Gastroesophageal sphincter (tissue), 4 donors: Measurements from ENCODE around the gene PYGM. TPM values are rescaled to one million over a fixed set of nuclear protein-coding genes. Genes with fewer than 3 reads are reported as not detected.

ENCODE experiments used
- ATAC-seq: fragments of 150-250 bp; one replicate; pipeline ENCODE4 v1.9.1; 2016; ENCODE audit warnings: mild to moderate bottlenecking, moderate library complexity
- H3K27ac ChIP-seq, 4 donors: fragments of 200-600 bp; sonication (generic) in 3 of 4; 1 replicate in 3 of 4; 2 replicates in 1 of 4; pipeline ENCODE4 v1.5.1; 2016 to 2019
- H3K27me3 ChIP-seq: fragments of 200-600 bp; sonication (generic); one replicate; pipeline ENCODE4 v1.5.1; 2019
- H3K36me3 ChIP-seq, 2 donors: fragments of 200-600 bp; sonication (generic); one replicate each; pipeline ENCODE4 v1.5.1; 2019; ENCODE audit warnings: control low read depth in 1 of 2
- H3K4me1 ChIP-seq, 3 donors: fragments of 200-600 bp; sonication (generic); 1 replicate in 2 of 3; 2 replicates in 1 of 3; pipeline ENCODE4 v1.5.1; 2016 to 2019; ENCODE audit warnings: control low read depth in 2 of 3
- H3K4me3 ChIP-seq, 2 donors: fragments of 200-600 bp; sonication (generic); one replicate each; pipeline ENCODE4 v1.5.1; 2019; ENCODE audit warnings: mild to moderate bottlenecking in 1 of 2, moderate library complexity in 1 of 2
- H3K9me3 ChIP-seq, 3 donors: fragments of 200-600 bp; sonication (generic); one replicate each; pipeline ENCODE4 v1.5.1; 2017 to 2019; ENCODE audit warnings: control low read depth in 2 of 3
- EP300 ChIP-seq: sonication (generic); formaldehyde crosslinking; IDR thresholded peaks from one replicate; pipeline ENCODE4 v1.6.1; 2017; ENCODE audit warnings: antibody characterized with exemption, mild to moderate bottlenecking
- POLR2A ChIP-seq, 2 donors: fragments of 450-650 bp; IDR thresholded peaks; one replicate each; pipeline ENCODE4 v1.6.1; 2017; ENCODE audit warnings: antibody characterized with exemption in 2 of 2, mild to moderate bottlenecking in 2 of 2, moderate library complexity in 1 of 2
- POLR2AphosphoS5 ChIP-seq: sonication (generic); formaldehyde crosslinking; IDR thresholded peaks from one replicate; pipeline ENCODE4 v1.6.1; 2017; ENCODE audit warnings: antibody characterized with exemption
- WGBS, 2 donors: methylation state at CpG; one replicate each; pipeline ENCODE4 v1.1.5; 2018; ENCODE audit warnings: low coverage in 1 of 2; 5-methylcytosine and 5-hydroxymethylcytosine counted together
- total RNA-seq, 4 donors: library from RNA; depleted of rRNA; stranded (reverse); fragments of >200 nt; gene quantifications; one replicate each; pipeline ENCODE4 v1.1.0, GENCODE V29; 2016
- TF ChIP-seq, protein P1 (sequence below), 4 experiments: fragments of 200-600 bp in 2 of 4; fragments of 450-650 bp in 2 of 4; sonication (generic) in 1 of 4; IDR thresholded peaks; one replicate each; pipeline ENCODE4 v1.5.1; 2017 to 2019; ENCODE audit warnings: antibody characterized with exemption in 4 of 4, mild to moderate bottlenecking in 2 of 4, moderate library complexity in 2 of 4

PYGM gene
- total RNA-seq, 4 donors from 2014 or later = 10.5 to 55.2 (median 32.8) TPM

DNA sequence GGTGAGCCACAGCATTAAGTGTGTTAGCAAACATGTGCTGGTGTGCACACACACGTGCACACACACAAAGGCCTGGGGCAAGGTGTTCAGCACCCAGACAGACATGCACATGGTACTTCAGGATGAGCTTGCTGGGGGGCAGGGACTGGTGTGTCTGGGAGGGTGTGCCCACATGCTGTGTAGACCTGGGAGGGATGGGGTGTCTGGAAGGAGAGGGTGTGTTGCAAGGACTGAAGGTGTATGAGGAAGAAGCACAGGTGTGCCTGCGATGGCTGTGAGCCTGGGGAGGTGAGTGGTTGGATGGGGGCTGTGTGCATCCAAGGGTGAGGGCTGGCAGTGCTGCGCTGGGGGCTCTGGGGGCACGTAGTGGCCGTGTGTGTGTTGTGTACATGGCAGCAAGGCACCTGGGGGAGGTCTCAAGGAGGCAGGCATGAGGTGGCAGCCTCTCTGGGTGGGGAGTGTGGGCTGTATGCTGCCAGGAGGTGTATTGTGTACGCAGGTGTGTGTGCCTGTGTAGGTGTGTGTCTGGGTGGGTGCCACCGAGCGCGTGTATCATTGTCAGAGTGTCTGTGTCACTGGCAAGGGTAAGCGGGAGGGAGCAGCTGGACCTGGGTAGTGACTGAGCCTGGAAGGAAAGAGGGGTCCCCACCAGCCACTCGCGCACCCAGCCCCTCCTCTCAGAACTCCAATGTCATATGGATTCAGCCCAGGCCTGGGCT lies 39.0 kb downstream of the PYGM start:
- no peak for TF ChIP-seq POLR2AphosphoS5
- TF ChIP-seq, protein P1, sequence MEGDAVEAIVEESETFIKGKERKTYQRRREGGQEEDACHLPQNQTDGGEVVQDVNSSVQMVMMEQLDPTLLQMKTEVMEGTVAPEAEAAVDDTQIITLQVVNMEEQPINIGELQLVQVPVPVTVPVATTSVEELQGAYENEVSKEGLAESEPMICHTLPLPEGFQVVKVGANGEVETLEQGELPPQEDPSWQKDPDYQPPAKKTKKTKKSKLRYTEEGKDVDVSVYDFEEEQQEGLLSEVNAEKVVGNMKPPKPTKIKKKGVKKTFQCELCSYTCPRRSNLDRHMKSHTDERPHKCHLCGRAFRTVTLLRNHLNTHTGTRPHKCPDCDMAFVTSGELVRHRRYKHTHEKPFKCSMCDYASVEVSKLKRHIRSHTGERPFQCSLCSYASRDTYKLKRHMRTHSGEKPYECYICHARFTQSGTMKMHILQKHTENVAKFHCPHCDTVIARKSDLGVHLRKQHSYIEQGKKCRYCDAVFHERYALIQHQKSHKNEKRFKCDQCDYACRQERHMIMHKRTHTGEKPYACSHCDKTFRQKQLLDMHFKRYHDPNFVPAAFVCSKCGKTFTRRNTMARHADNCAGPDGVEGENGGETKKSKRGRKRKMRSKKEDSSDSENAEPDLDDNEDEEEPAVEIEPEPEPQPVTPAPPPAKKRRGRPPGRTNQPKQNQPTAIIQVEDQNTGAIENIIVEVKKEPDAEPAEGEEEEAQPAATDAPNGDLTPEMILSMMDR (IDR thresholded peaks at IDR 0.05) = no peak
- TF ChIP-seq EP300 = no peak
- no peak for TF ChIP-seq POLR2A (IDR thresholded peaks at IDR 0.05)
- no peak overlapping the region for H3K4me3 ChIP-seq
- WGBS, 2 donors = 62 to 71% methylated on average over 3 to 7 of the region's 12 CpGs
- no peak overlapping the region for H3K27ac ChIP-seq
- no peaks in the 10 kb centered on the region for H3K36me3 ChIP-seq
- no peaks in the 10 kb centered on the region for H3K9me3 ChIP-seq
- ATAC-seq = no peak
- peaks cover 0 to 8% (median 4%) of the 10 kb centered on the region in 3 donors for H3K4me1 ChIP-seq
- H3K27me3 ChIP-seq = peaks cover 72% of the 10 kb centered on the region

- WGBS, 2 donors = 64 to 67% methylated on average over 3 to 5 of the region's 9 CpGs
- H3K9me3 ChIP-seq = no peaks in the 10 kb centered on the region
- TF ChIP-seq, protein P1 (IDR thresholded peaks at IDR 0.05) = no peak
- TF ChIP-seq EP300 = no peak
- TF ChIP-seq POLR2AphosphoS5 = no peak
- no peak for TF ChIP-seq POLR2A (IDR thresholded peaks at IDR 0.05)
- H3K36me3 ChIP-seq = no peaks in the 10 kb centered on the region
- H3K27ac ChIP-seq = no peak overlapping the region
- no peak overlapping the region for H3K4me3 ChIP-seq
- no peak for ATAC-seq
- H3K27me3 ChIP-seq = peaks cover 79% of the 10 kb centered on the region
- peaks cover 0 to 8% (median 4%) of the 10 kb centered on the region in 3 donors for H3K4me1 ChIP-seq
These were observed 39.6 kb downstream of the PYGM start for GRCh38 chr11:64720167-64720566.

- TF ChIP-seq POLR2AphosphoS5 (no peak), EP300 (no peak), POLR2A (IDR thresholded peaks at IDR 0.05) (no peak)
- TF ChIP-seq, protein P1 (IDR thresholded peaks at IDR 0.05) = no peak
- H3K36me3 ChIP-seq = no peaks in the 10 kb centered on the region
- 87 to 88% methylated on average over 4 of the region's 10 CpGs for WGBS, 2 donors
These were observed 40.4 kb downstream of the PYGM start for GRCh38 chr11:64719406-64719805.

GRCh38 chr11:64718780-64719124 lies 41.0 kb downstream of the PYGM start:
- peaks cover 0 to 7% (median 4%) of the 10 kb centered on the region in 3 donors for H3K4me1 ChIP-seq
- no peak overlapping the region for H3K27ac ChIP-seq
- 59 to 100% methylated on average over 1 to 4 of the region's 4 CpGs for WGBS, 2 donors
- no peak overlapping the region for H3K4me3 ChIP-seq
- H3K36me3 ChIP-seq = no peaks in the 10 kb centered on the region
- TF ChIP-seq, protein P1 (IDR thresholded peaks at IDR 0.05) = no peak
- TF ChIP-seq POLR2A (IDR thresholded peaks at IDR 0.05) = no peak
- TF ChIP-seq POLR2AphosphoS5 = no peak
- no peak for TF ChIP-seq EP300
- ATAC-seq = no peak
- no peaks in the 10 kb centered on the region for H3K9me3 ChIP-seq
- H3K27me3 ChIP-seq = peaks cover 93% of the 10 kb centered on the region

More at GRCh38 chr11:64719406-64719805, 40.4 kb downstream of the PYGM start:
- H3K27me3 ChIP-seq = peaks cover 86% of the 10 kb centered on the region
- no peaks in the 10 kb centered on the region for H3K9me3 ChIP-seq
- no peak overlapping the region for H3K4me3 ChIP-seq
- ATAC-seq = no peak
- H3K27ac ChIP-seq = no peak overlapping the region
- H3K4me1 ChIP-seq = peaks cover 0 to 8% (median 4%) of the 10 kb centered on the region in 3 donors
